Choroid plexus epithelial cell (primary cell): ENCODE results near the gene DYNLRB2.

Source experiments
- DNase-seq: peaks from one replicate; pipeline ENCODE4 v3.0.0-alpha.2; 2010; ENCODE audit warnings: low read depth
- H3K4me3 ChIP-seq: 2 replicates; pipeline ENCODE4 v1.5.1; 2011; ENCODE audit warnings: low read depth, mild to moderate bottlenecking, control low read depth, low read length, moderate library complexity
- TF ChIP-seq, protein P1 (sequence below): conservative IDR thresholded peaks from 2 replicates; pipeline ENCODE4 v1.5.1; 2011; ENCODE audit warnings: low read depth, mild to moderate bottlenecking, control low read depth, inconsistent platforms, low read length, moderate library complexity

DYNLRB2 gene

DNA sequence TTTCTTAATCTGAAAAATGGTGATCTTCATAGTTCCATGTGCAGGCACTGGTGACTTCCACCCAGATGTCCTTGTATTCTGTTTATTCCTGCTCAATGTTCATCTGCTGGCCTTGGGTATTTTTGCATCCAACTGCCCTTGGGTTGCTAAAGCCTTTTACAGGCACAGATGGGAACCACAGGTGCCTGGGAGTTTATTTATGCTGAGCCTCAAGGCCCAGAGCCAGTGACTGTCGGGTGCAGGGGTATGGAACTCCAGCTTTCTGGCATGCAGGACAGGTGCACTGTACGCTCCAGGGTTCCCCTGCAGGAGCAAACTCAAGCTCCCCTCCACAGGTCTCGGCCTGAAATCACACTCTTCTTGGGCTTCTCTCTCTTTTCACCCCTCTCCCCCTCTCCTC lies 22.3 kb downstream of the DYNLRB2 start:
- TF ChIP-seq, protein P1, sequence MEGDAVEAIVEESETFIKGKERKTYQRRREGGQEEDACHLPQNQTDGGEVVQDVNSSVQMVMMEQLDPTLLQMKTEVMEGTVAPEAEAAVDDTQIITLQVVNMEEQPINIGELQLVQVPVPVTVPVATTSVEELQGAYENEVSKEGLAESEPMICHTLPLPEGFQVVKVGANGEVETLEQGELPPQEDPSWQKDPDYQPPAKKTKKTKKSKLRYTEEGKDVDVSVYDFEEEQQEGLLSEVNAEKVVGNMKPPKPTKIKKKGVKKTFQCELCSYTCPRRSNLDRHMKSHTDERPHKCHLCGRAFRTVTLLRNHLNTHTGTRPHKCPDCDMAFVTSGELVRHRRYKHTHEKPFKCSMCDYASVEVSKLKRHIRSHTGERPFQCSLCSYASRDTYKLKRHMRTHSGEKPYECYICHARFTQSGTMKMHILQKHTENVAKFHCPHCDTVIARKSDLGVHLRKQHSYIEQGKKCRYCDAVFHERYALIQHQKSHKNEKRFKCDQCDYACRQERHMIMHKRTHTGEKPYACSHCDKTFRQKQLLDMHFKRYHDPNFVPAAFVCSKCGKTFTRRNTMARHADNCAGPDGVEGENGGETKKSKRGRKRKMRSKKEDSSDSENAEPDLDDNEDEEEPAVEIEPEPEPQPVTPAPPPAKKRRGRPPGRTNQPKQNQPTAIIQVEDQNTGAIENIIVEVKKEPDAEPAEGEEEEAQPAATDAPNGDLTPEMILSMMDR: no peak
- no peak for DNase-seq
- no peak overlapping the region for H3K4me3 ChIP-seq

- H3K4me3 ChIP-seq: no peak overlapping the region
- TF ChIP-seq, protein P1: no peak
- no peak for DNase-seq
Measured at GRCh38 chr16:80564394-80564793, 23.6 kb downstream of the DYNLRB2 start.

DNA sequence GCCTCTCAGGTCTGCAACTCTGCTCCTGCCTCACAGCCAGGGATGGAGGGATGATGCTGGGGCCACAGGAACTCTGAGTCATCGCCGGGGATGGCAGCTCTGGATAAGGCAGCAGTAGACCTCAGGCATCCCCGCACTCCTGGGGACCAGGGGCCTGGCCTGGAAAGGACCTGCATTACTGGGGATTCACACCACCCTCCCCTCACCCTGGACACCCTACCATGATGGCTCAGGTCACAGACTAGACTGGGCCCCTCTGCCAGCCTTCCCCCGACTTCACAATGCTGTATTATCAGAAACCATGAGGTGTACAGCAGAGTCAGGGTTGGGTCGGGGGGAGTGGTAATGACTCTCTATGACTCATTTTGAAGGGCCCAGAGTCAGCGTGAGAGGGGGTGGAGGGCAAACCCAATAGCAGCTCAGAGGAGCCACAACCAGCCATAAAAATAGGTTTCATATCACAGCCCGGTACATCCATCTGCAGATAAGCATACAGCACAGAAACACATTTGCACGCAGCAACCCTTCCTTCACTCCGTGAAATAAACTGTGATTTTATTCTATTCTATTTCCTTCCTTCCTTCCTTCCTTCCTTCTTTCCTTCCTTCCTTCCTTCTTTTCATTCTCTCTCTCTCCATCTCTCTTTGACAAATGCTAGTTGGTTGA lies 28.8 kb downstream of the DYNLRB2 start:
- no peak overlapping the region for H3K4me3 ChIP-seq
- peak; percentile 54 for DNase-seq
- TF ChIP-seq, protein P1: no peak

DNA sequence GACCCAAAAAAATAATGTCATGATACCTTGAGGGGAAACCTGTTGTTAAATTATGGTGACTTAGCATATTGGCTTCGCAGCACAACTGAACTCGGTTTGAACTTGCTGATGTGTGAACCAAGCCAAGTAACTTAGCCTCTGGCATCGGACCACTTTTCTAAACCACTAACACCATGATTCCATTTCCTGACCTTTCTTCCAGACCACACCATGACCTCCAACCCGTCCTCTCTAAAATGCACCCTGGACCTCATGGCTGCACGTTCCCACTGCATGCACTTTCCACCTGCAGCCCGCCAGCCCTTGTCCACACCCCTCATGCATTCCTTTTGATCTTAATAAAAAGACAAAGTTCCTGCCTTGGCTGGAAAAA lies 29.3 kb downstream of the DYNLRB2 start:
- H3K4me3 ChIP-seq: no peak overlapping the region
- DNase-seq: peak; percentile 78
- TF ChIP-seq, protein P1: no peak

- TF ChIP-seq, protein P1: no peak
- H3K4me3 ChIP-seq: no peak overlapping the region
- no peak for DNase-seq
Measured at GRCh38 chr16:80573700-80574120, 32.9 kb downstream of the DYNLRB2 start.

DNA sequence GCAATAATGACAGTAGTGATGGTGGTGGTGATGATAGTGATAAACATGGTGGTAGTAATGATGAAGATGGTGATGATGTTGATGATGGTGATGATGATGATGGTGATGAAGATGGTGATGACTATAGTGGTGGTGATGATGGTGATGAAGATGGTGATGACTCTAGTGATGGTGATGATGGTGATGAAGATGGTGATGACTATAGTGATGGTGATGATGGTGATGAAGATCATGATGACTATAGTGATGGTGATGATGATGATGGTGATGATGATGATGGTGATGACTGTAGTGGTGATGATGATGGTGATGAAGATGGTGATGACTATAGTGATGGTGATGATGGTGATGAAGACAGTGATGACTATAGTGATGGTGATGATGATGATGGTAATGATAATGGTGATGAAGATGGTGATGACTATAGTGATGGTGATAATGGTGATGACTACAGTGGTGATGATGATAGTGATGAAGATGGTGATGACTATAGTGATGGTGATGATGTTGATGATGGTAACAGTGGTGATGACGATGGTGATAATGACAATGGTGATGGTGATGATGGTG lies 35.6 kb downstream of the DYNLRB2 start:
- TF ChIP-seq, protein P1: no peak
- H3K4me3 ChIP-seq: no peak overlapping the region
- DNase-seq: no peak
